GM19397 (cell line): Measurements from ENCODE around the gene UBE2G1.

Experiments used
- ATAC-seq: cut with Tn5 transposase; IDR thresholded peaks from one replicate; pipeline ENCODE4 v1.9.1; 2021; ENCODE audit warnings: mild to moderate bottlenecking, moderate library complexity; ENCODE audit not compliant: unreplicated experiment

The UBE2G1 gene

DNA sequence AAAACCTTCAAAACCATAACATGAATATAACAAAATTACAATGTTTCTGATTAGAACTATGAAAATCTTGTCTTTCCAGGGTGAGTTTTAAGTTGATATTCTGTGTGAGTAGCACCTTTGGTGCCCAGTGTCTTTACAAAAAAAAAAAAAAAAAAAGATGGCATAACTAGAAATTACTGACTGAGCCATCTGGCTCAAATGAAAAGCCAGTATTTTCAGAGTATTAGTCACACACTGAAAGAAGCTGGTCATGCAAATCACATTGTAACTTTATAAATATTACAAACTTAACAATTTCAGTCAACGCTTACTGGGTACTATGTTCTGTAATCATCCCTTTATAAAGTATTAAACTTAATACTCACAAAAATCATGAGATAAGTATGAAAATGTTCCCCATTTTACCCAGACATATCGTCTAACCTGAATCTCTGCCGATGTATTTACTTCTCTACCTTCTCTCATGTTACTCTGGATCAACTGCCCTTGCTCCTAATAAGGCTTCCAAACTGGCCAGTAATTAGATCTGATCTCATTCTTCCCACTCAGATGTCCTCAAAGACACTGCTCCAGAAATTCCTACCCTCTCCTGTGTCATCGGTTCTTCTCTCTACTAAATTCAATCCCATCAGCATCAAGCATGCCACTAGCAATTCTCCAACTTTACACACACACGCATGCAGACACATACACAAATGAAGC lies 25.4 kb downstream of the UBE2G1 start:
- no peak for ATAC-seq

DNA sequence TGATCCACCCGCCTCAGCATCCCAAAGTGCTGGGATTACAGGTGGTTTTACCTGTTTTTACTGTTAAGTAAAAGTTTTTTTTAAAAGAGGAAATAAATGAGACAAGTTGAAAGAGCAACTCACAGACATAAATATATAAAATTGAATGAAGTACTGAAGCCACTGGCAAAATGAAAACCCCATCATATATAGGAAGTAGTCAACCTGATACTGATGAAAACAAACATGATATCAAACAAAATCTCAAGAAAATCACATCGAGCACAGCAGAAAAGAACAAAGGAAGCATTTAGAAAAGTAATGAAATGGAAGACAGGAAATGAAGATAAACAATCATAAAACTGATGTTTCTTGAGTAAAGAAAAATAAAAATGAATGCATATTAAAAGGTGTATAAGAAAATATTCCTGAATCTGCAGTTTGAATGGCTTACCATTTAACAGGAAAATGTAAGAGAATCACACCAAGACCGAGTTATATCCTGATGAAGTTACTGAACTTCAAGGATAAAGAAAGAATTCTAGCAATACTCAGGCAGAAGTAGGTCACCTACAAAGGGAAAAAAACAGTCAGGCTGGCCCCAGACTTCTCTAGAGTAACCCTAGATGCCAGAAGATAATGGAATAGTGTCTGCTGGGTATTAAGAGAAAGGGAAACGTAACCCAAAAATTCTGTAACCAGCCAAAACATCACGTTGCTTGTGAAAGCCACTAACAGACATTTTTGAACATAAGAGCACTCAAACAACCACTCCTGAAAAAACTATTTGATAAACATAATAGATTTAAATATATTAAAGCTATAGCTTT lies 31.5 kb downstream of the UBE2G1 start:
- ATAC-seq = no peak

DNA sequence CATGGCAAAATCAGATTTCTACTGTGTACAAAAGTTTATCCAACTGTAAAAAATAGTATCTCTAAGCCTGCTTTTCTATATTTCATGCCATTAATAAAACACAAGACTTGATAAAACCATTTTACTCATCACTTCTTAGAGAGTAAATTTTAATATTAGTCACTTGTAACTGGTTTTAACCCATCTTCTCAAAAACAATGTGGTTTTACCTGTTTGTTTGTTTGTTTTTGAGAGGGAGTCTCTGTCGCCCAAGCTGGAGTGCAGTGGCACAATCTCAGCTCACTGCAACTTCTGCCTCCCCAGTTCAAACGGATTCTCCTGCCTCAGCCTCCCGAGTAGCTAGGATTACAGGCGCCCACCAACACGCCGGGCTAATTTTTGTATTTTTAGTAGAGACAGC lies 32.1 kb downstream of the UBE2G1 start:
- no peak for ATAC-seq

DNA sequence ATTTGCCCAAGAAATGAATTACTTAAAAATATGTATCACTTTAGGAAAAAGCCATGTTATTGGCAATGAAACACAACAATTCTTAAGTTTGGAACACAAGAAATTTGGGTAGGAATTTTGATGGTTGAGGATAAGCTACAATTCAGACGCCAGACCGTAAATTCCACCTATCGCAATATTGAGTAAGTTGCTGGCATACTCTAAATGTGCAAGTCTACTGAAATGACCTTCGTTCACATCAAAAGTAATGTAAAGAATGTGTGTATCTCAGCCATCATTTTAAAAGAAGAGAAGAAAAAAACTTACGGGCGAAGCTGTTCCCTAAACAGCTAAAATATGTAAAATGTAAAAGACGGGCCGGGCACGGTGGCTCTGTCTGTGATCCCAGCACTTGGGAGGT lies 33.4 kb downstream of the UBE2G1 start:
- no peak for ATAC-seq

DNA sequence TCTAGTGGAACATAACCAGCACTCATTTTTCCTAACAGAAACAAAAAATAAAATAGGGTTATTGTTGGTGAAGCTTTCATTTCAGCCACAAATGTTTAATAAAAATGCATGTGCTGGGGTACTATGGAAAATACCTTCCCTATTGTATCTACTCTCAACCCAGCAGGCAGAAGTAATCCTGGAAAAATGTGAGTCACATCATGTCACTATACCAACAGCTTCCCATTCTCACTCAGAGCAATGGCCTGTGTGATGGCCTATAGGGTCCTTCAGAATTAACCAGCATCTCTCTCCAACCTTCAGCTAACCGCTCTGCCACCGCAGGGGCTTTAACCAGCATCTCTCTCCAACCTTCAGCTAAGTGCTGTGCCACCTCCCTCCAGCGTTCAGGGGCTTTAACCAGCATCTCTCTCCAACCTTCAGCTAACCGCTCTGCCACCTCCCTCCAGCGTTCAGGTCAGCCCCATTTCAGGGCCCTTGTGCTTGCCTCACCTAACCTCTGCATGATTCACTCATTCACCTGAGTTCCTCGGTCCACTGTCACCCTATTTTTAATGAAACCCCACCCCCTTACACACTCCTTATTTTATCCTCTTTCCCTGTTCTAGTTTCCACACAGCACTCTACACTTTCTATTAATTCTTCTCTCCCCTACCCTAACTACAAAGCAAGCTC lies 34.0 kb downstream of the UBE2G1 start:
- no peak for ATAC-seq

DNA sequence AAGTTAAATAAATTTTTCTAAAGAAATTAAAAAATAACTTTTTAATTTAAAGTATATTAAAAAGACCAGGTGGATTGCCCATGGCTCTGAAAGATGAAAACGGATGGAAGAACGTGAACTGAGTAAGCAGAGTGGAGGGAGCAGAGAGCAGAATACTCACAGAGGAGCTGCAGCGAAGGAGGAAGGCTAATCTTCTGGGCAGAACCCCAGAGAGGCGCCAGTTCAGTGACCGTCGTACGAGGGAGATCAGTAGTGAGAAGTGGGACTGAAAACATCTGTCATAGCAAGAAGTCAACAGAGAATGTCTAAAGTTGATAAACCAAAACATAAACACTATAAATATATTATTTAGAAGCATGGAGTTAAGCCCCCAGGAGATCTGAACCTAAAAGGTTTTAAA lies 34.9 kb downstream of the UBE2G1 start:
- no peak for ATAC-seq

DNA sequence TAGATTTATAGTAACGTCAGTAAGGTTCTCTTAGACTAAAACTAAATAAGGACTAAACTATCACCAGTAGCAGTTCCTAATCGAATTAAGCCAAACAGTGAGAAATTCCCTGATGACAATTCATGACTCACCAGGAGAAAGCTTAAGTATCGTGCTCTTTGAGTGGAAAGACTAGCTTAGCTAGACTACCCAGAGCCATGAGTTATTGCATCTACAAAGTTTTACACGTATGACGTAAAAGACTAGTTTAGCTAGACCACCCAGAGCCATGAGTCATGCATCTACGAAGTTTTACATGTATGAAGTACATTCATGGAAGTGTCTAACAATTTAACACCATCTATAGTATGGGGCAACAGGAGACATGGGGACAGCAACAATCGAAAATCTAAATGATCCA lies 36.6 kb downstream of the UBE2G1 start:
- no peak for ATAC-seq

DNA sequence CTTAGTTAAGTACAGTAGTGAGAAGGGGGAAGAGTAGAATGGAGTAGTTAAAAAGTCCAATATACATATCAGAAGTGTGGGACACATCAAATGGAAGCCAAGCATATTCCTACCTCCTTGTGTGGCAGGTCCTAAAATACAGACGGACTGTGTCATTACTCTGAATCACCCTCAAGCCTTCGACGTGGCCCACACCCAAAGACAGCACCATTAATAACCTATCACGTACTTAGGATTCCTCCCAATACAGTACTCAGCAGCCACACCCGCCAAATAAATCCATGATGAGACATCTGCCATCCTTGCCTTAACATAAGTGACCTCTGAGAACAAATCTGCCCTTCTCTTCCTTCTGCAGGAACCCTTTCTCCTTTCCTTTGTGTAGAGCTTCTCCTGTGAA lies 38.9 kb downstream of the UBE2G1 start:
- ATAC-seq = no peak

DNA sequence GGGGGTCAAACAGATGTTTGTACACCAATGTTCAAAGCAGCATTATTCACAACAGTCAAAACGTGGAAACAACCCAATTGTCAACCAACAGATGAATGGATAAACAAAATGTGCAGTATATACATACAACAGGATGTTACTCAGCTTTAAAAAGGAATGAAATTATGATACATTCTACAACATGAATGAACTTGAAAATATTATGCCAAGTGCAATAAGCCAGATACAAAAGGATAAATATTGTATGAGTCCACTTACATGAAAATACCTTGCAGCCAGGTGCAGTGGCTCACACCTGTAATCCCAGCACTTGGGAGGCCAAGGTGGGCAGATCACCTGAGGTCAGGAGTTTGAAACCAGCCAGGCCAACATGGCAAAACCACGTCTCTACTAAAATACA lies 39.9 kb downstream of the UBE2G1 start:
- no peak for ATAC-seq

DNA sequence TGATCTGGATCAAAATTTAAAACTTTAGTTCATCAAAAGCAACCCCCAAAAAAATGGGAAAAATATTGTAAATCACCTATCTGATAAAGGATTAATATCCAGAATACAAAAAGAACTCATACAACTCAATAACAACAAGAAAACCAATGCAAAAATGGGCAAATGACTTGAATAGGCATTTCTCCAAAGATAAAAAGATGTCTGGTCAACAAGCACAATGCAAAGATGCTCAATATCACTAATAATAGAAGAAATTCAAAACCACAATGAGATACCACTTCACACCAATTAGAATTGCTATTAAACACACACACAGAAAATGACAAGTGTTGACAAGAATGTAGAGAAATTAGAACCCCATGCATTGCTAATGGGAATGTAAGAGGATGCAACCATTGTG lies 40.4 kb downstream of the UBE2G1 start:
- no peak for ATAC-seq

DNA sequence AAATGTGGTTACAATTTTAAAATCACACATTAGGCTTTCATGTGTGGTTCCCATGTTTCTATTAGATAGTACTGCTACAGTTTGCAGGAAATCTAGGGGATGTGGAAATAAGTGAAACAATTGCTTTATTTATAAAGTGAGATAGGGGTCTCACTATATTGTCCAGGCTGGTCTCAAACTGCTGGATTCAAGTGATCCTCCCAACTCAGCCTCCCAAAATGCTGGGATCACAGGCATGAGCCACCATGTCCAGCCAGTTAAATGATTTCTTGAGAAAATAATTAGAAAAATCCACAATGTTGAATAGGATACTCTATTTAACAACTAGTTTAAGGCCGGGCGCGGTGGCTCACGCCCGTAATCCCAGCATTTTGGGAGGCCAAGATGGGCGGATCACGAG lies 42.0 kb downstream of the UBE2G1 start:
- no peak for ATAC-seq

DNA sequence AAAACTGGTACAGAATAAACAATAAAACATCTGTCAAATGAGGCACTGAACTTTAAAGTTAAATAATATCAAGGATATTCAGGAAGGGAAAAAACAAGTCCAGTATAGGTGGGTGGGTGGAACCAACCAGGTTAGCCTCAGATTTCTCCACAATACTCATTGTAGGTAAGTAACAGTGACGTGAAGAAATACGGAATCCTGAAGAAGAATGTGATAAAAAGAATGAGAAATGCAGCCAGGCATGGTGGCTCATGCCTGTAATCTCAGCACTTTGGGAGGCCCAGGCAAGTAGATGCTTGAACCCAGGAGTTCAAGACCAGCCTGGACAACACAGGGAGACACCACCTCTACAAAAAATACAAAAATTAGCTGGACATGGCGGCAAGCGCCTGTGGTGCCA lies 47.3 kb downstream of the UBE2G1 start:
- no peak for ATAC-seq

DNA sequence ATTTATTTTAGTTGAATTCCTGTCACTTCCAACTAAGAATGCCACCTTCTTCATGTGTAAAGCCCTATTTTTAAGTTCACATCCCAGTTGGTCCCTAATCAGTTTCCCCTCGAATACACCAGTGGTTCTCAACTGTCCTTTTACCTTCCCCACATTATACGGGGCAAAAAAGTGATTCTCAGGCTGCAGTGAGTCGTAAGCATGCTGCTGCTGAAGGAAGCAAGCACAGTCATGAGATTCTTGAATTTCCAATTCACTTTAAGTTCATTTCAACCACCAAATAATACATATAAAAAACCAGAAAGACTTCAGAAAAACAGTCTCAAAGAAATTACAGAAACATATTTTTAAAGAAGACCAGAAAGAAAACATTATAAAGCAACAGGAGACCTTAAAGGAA lies 47.9 kb downstream of the UBE2G1 start:
- ATAC-seq = no peak

DNA sequence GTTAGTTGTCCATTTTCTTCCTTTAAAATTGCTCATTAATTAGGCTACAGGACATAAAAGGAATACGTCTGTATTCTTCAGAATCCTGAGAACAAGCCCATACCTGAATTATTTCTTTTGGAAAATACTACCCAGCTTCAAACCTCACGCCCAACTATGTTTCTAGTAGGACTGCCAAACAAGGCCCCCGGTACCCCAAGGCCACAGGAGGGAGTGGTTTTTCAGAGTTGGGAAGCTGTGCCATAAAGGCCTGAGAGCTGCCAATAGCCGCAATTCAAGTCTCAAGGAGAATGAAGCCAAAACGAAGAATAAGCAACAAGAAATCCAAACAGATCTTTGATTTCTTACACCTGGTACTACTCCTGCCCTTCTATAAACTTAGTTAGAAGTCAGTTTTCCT lies 48.3 kb downstream of the UBE2G1 start:
- ATAC-seq = no peak

DNA sequence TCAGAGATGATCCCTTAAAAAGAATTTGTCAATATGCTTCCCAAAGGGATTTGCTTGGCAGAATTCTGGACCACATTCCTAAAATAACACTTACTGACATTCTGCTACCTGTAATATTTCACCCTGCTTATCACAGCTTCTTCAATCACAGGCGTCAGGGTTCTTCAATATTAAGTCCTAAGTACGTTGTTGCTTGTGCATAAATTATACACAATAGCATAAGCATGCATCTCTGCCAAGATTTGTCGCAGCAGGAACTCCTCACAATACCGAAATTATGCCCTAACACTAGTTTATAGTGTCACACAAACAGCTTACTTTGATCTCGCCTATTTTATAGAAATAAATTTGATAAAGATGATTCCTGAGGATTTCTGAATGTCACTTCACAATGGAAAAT lies 48.9 kb downstream of the UBE2G1 start:
- no peak for ATAC-seq

DNA sequence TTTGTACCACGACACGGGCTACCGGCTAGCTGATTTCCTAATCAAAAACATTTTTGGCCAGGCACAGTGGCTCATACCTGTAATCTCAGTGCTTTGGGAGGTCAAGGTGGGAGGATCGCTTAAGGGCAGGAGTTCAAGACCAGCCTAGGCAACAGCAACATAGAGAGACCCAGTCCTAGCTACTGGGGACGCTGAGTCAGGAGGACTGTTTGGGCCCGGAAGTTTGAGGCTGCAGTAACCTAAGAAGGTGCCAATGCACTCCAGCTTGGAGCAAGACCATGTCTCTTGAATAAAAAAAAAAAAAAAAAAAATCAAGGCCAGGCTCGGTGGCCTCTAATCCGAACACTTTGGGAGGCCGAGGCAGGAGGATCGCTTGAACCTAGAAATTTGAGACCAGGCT lies 49.8 kb downstream of the UBE2G1 start:
- no peak for ATAC-seq

DNA sequence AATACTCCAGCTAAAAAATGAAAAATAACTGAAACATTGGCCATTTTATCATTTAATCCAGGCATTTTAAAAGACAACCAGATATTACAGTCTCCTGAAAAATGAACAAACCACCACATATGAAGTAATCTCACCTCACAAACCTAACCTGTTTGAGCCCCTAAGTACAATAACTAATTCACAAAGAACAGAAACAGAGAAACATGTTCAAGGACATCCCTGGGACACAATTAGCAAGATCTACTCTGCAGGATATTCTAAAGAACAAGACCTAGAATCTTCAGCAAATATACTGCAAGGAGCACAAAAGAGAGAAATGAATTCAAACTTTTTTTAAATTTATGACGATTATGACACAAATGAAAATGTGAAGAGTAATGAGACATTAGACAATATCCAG lies 51.9 kb downstream of the UBE2G1 start:
- no peak for ATAC-seq

DNA sequence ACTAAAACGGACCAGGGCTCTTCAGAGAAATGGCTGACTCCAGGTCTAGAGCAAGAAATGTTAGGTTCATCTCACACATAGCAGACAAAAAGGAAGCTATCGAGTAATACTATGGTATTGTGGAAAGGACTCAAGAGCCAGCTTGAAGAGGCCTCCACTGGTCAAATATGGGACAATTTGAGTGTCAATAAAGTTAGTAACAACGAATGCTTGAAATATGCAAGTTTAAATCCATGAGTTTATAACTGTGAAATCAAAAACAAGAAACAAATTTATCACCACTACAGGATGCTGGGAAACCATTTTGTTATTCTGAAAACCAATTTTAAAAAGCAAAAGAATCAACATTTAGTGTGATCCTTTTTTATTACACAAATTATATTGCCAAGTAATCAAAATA lies 52.3 kb downstream of the UBE2G1 start:
- no peak for ATAC-seq

DNA sequence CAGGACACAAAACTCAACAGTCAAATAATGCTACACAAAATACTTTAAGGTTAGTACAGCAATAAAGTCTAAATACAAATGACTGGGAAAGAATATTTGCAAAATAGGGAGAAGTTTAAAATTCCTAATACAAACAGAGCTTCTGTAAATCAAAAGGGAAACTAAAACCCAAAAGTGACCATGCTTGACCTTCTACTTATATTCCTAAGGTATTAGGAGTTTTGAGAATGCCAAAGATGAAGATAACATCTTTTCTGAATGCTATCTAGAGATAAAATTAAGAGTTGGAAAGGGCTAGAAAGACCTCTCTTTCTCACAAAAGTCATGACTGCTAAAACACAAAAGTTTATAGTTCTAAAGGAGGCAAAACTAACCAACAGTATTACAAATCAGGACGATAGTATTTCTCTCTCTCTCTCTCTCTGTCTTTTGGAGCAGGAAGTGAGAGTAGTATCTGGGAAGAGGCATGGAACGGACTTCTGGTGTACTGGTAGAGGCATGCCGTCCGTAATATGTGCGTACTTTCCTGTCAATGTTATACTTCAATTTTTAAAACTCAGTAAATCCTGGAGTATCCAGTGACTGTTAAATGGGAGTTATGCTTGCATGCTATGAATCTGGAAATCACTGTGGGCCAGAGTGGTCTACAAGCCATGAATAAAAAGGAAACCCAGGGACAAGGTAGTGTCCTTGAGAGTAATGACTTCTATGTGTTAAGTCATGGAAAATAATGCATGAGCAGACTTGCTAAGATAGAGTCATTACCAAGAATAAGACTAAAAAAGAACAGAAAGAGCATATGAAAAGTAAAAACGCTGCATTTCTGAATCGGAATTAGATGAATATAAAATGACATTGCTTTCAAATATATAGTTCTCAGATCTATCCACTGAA lies 53.0 kb downstream of the UBE2G1 start:
- no peak for ATAC-seq

DNA sequence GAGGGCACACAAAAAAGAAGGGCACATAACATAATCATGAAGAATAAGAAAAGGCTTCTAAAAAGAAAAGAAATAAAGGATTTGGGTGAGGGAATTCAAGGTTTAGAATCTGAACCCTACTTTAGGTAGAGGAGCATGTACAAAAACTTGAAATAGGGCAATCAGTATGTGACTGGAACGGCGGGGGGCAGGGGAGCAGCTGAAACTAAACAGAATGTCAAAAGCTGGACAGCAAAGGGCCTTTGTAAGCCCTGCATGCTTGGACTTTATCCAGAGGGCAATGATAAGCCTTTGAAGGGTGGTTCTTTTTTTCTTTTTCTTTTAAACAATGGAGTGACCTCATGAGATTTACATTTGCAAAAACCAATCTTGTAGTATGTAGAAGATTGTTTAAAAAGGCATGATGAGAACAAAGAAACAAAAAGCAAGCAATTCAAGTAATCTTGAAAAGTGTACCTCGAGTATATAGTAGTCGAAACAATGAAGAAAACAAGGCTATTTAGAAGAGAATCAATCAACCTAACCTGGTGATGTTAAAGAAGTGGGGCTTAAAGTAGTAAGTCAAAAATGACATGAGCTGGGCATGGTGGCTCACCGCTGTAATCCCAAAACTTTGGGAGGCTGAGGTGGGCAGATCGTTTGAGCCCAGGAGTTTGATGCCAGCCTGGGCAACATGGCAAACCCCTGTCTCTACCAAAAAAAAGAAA lies 56.0 kb downstream of the UBE2G1 start:
- no peak for ATAC-seq
